Upper lobe of left lung (tissue), 6 donors: ENCODE measurements around the gene PLCXD1. TPM values are rescaled to one million over a fixed set of nuclear protein-coding genes. Genes with fewer than 3 reads are reported as not detected.
A peak's percentile ranks its signal among the peaks of the same experiment; 100 is the strongest.
"Not testable (repeated sequence)": the region's sequence is repeated elsewhere in the genome, so short reads cannot be mapped to it uniquely, and the experiment has no call there.

Experiments
- ATAC-seq, 2 donors: fragments of 200-7000 bp; cut with Tn5 transposase; one replicate each; pipeline ENCODE4 v1.9.1; 2022; ENCODE audit warnings: mild to moderate bottlenecking in 2 of 2, moderate library complexity in 2 of 2; ENCODE audit not compliant: low FRiP score in 2 of 2
- DNase-seq, 2 donors: peaks; one replicate each; pipeline ENCODE4 v3.0.0-alpha.2; 2019 to 2020
- H3K27ac ChIP-seq, 4 donors: fragments of 200-600 bp; sonication (generic); one replicate each; pipeline ENCODE4 v1.5.1; 2016 to 2019
- H3K27me3 ChIP-seq, 4 donors: fragments of 200-600 bp; sonication (generic); one replicate each; pipeline ENCODE4 v1.5.1; 2017 to 2019
- H3K36me3 ChIP-seq, 4 donors: fragments of 200-600 bp; sonication (generic); one replicate each; pipeline ENCODE4 v1.5.1; 2016 to 2019
- H3K4me1 ChIP-seq, 4 donors: fragments of 200-600 bp; sonication (generic); one replicate each; pipeline ENCODE4 v1.5.1; 2018 to 2019
- H3K4me3 ChIP-seq, 4 donors: fragments of 200-600 bp; sonication (generic); one replicate each; pipeline ENCODE4 v1.5.1; 2017 to 2019; ENCODE audit warnings: mild to moderate bottlenecking in 2 of 4, moderate library complexity in 1 of 4
- H3K9me3 ChIP-seq, 4 donors: fragments of 200-600 bp; sonication (generic); one replicate each; pipeline ENCODE4 v1.5.1; 2018 to 2019
- EP300 ChIP-seq, 4 donors: sonication (generic); formaldehyde crosslinking; IDR thresholded peaks; one replicate each; pipeline ENCODE4 v1.5.1; 2017; ENCODE audit warnings: antibody characterized with exemption in 4 of 4, control low read depth in 2 of 4
- POLR2A ChIP-seq, 4 donors: fragments of 450-650 bp; IDR thresholded peaks; one replicate each; pipeline ENCODE4 v1.5.1; 2016 to 2017; ENCODE audit warnings: antibody characterized with exemption in 4 of 4, mild to moderate bottlenecking in 2 of 4
- POLR2AphosphoS5 ChIP-seq, 2 donors: sonication (generic); formaldehyde crosslinking; IDR thresholded peaks; one replicate each; pipeline ENCODE4 v1.5.1; 2017; ENCODE audit warnings: antibody characterized with exemption in 2 of 2
- WGBS, 2 donors: methylation state at CpG; one replicate each; pipeline ENCODE4 v1.1.5; 2017 to 2018; 5-methylcytosine and 5-hydroxymethylcytosine counted together
- total RNA-seq, 6 donors: library from RNA; depleted of rRNA in 4 of 6; stranded (reverse); fragments of >200 nt in 4 of 6; gene quantifications; one replicate each; pipeline versions ENCODE4 v1.1.0 to v1.2.1, GENCODE V29; 2016 to 2021
- TF ChIP-seq, protein P1 (sequence below), 6 experiments: fragments of 450-650 bp in 4 of 6; fragments of 200-600 bp in 2 of 6; sonication (generic) in 2 of 6; IDR thresholded peaks; one replicate each; pipeline ENCODE4 v1.5.1; 2016 to 2019; ENCODE audit warnings: antibody characterized with exemption in 6 of 6
- donor health status: DM: no; HTN: no; CAD: no; lungs with moderate emphysema.
- donor health status: DM: no; HTN: yes; CAD: no; lungs with severe emphysema.

PLCXD1 gene
- total RNA-seq, 6 donors from 2014 or later: 7.8 to 75.4 (median 19.2) TPM

- peak; percentile 96 to 97 for ATAC-seq
These were observed 5.1 kb upstream of the PLCXD1 start for GRCh38 chrX:275967-276580.

DNA sequence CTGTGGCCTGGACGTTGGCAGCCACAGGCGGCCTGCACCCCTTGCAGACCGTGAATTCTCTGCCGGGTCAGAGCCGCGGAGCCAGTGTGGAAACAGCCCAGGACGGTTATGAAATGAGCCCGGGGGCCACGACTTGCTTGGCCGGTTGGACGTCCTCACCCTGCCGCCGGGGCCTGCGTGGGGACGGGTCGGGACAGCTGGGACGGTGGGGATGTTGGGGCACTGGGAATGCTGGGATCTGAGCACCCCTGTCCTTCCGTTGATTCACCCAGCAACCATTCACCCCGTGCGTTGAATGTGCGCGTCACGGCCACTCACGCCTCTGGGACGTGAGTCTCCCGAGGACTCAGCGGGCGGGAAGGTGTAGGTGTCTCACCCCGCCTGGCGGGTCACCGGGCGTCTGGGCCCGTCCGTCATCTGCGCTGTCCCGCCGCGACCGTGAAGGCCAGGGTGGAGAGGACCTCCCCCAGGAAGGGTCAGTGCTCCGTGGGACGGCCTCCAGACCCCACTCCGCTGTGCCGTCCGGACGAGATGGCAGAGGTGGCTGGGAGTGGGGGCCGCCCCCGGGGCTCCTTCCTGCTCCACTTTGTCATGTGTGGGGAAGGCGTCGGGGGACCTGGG is 4.5 kb upstream of the PLCXD1 start:
- Histone ChIP-seq H3K4me1 (peaks cover 15 to 28% (median 21%) of the 10 kb centered on the region in 4 donors), H3K27me3 (no peaks in the 10 kb centered on the region), H3K27ac (peak overlapping the region in 3 of 4 donors; percentile 70 to 86 (median 77)), H3K36me3 (no peaks in the 10 kb centered on the region), H3K4me3 (peak overlapping the region; percentile 58 to 78 (median 69)), H3K9me3 (no peaks in the 10 kb centered on the region)
- peak; percentile 69 to 85 for ATAC-seq
- peak; percentile 59 to 87 for DNase-seq
- WGBS, 2 donors: 20 to 23% methylated on average over 1 to 33 of the region's 49 CpGs
- TF ChIP-seq, protein P1, sequence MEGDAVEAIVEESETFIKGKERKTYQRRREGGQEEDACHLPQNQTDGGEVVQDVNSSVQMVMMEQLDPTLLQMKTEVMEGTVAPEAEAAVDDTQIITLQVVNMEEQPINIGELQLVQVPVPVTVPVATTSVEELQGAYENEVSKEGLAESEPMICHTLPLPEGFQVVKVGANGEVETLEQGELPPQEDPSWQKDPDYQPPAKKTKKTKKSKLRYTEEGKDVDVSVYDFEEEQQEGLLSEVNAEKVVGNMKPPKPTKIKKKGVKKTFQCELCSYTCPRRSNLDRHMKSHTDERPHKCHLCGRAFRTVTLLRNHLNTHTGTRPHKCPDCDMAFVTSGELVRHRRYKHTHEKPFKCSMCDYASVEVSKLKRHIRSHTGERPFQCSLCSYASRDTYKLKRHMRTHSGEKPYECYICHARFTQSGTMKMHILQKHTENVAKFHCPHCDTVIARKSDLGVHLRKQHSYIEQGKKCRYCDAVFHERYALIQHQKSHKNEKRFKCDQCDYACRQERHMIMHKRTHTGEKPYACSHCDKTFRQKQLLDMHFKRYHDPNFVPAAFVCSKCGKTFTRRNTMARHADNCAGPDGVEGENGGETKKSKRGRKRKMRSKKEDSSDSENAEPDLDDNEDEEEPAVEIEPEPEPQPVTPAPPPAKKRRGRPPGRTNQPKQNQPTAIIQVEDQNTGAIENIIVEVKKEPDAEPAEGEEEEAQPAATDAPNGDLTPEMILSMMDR (IDR thresholded peaks at IDR 0.05): no peak
- no peak for TF ChIP-seq EP300 (IDR thresholded peaks at IDR 0.05)
- TF ChIP-seq POLR2AphosphoS5 (IDR thresholded peaks at IDR 0.05): no peak
- no peak for TF ChIP-seq POLR2A (IDR thresholded peaks at IDR 0.05)

More at GRCh38 chrX:275967-276580, 5.1 kb upstream of the PLCXD1 start:
- Histone ChIP-seq H3K36me3 (no peaks in the 10 kb centered on the region), H3K27me3 (no peaks in the 10 kb centered on the region), H3K9me3 (no peaks in the 10 kb centered on the region), H3K27ac (peak overlapping the region in 3 of 4 donors; percentile 70 to 86 (median 77)), H3K4me3 (peak overlapping the region; percentile 58 to 78 (median 69)), H3K4me1 (peaks cover 15 to 24% (median 18%) of the 10 kb centered on the region in 4 donors)
- TF ChIP-seq POLR2AphosphoS5 (IDR thresholded peaks at IDR 0.05) (peak in 1 of 2 donors; percentile 54), POLR2A (IDR thresholded peaks at IDR 0.05) (peak in 3 of 4 donors; percentile 38 to 92 (median 54)), EP300 (IDR thresholded peaks at IDR 0.05) (no peak)
- TF ChIP-seq, protein P1 (IDR thresholded peaks at IDR 0.05): peak in 4 of 6 experiments; percentile 16 to 46 (median 35)
- 4 to 20% methylated on average over 5 to 19 of the region's 36 CpGs for WGBS, 2 donors
- DNase-seq: peak; percentile 91 to 93

GRCh38 chrX:279757-280604 is 1.2 kb upstream of the PLCXD1 start:
- DNase-seq, H3K27me3 ChIP-seq, H3K27ac ChIP-seq, H3K36me3 ChIP-seq, ATAC-seq, H3K9me3 ChIP-seq: not testable (repeated sequence)
- Histone ChIP-seq H3K4me3 (peak overlapping the region in 1 of 4 donors; percentile 5), H3K4me1 (peaks cover 19 to 34% (median 26%) of the 10 kb centered on the region in 4 donors)
- 84 to 90% methylated on average over 22 to 28 of the region's 45 CpGs for WGBS, 2 donors

- DNase-seq, H3K36me3 ChIP-seq, ATAC-seq, H3K27me3 ChIP-seq, H3K9me3 ChIP-seq, H3K27ac ChIP-seq: not testable (repeated sequence)
- peaks cover 13 to 27% (median 20%) of the 10 kb centered on the region in 4 donors for H3K4me1 ChIP-seq
- peak overlapping the region in 3 of 4 donors; percentile 12 to 31 (median 27) for H3K4me3 ChIP-seq
- no CpG with 5 or more reads among the region's 24 CpGs for WGBS, 2 donors
These were observed 459 bp upstream of the PLCXD1 start for GRCh38 chrX:280722-281121.

DNA sequence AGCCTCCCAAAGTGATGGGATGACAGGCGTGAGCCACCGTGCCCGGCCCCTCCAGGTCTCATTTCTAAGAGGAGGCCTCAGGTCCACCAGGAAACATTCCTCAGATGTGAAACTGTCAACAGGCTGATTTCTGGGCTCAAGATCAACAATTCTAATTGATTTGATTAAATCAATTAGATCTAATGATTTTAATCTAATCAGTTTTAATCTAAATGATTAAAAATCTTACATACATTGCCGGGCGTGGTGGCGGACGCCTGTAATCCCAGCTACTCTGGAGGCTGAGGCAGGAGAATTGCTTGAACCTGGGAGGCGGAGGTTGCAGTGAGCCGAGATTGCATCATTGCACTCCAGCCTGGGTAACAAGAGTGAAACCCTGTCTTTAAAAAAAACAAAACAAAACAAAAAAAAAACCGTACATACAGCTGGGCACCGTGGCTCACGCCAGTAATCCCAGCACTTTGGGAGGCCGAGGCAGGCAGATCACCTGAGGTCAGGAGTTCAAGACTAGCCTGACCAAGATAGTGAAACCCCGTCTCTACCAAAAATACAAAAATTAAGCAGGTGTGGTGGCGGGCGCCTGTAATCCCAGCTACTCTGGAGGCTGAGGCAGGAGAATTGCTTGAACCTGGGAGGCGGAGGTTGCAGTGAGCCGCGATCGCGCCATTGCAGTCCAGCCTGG is 960 bp downstream of the PLCXD1 start:
- not testable (repeated sequence) for H3K27ac ChIP-seq, ATAC-seq, H3K36me3 ChIP-seq, H3K27me3 ChIP-seq, H3K9me3 ChIP-seq
- Histone ChIP-seq H3K4me1 (peaks cover 4 to 16% (median 12%) of the 10 kb centered on the region in 4 donors), H3K4me3 (peak overlapping the region in 1 of 4 donors; percentile 31)
- 81 to 86% methylated on average over 21 of the region's 21 CpGs for WGBS, 2 donors
- peak in 1 of 2 donors; percentile 6 for DNase-seq
